IMR-90 (cell line): ENCODE data around the gene DCC. TPM values are rescaled to one million over a fixed set of nuclear protein-coding genes. Genes with fewer than 3 reads are reported as not detected.

Experiments
- ATAC-seq: fragments of 200-7000 bp; cut with Tn5 transposase; 2 replicates; pipeline ENCODE4 v1.9.1; 2020; ENCODE audit warnings: low read depth, mild to moderate bottlenecking, moderate library complexity
- BruUV-seq: library from RNA; stranded (reverse); fragments of 400-500 nt; replicated peaks from 2 replicates; lab custom pipeline; 2021; lab: Mats Ljungman, UMichigan
- CTCF ChIA-PET: fragments of 300-600 bp; formaldehyde crosslinking; extraction: SDS; loops from one replicate; lab custom pipeline; 2021; ENCODE audit warnings: antibody characterized with exemption; lab: Yijun Ruan, JAX
- POLR2A ChIA-PET: fragments of 300-600 bp; sonication (Branson Sonifier 250); formaldehyde crosslinking; loops from one replicate; lab custom pipeline; 2022; ENCODE audit warnings: antibody characterized with exemption; ENCODE audit not compliant: unreplicated experiment; lab: Charles Lee
- DNase-seq: peaks from one replicate; pipeline ENCODE4 v3.0.0; 2013
- H2AFZ ChIP-seq: replicated peaks from 2 replicates; pipeline ENCODE3; 2013; ENCODE audit warnings: low read length, mild to moderate bottlenecking; ENCODE audit not compliant: poor library complexity
- H2AK5ac ChIP-seq: 2 replicates; pipeline ENCODE4 v1.6.1; 2013; ENCODE audit warnings: low read depth, low read length, inconsistent platforms
- H2AK9ac ChIP-seq: replicated peaks from 2 replicates; pipeline ENCODE3; 2013; ENCODE audit warnings: mild to moderate bottlenecking, low read depth, low read length, moderate library complexity; ENCODE audit not compliant: poor library complexity
- H2BK120ac ChIP-seq: 2 replicates; pipeline ENCODE4 v1.6.1; 2013; ENCODE audit warnings: low read depth, low read length, inconsistent platforms
- H2BK15ac ChIP-seq: 3 replicates; pipeline ENCODE4 v1.6.1; 2013; ENCODE audit warnings: low read depth, low read length, inconsistent platforms
- H2BK20ac ChIP-seq: 2 replicates; pipeline ENCODE4 v1.6.1; 2013; ENCODE audit warnings: low read depth, mild to moderate bottlenecking, inconsistent platforms, low read length, moderate library complexity
- H2BK5ac ChIP-seq: 2 replicates; pipeline ENCODE4 v1.6.1; 2013; ENCODE audit warnings: mild to moderate bottlenecking, low read depth, low read length, inconsistent platforms; ENCODE audit not compliant: poor library complexity, severe bottlenecking
- H3K14ac ChIP-seq: replicated peaks from 2 replicates; pipeline ENCODE4 v1.6.1; 2013; ENCODE audit warnings: low read depth, low read length, inconsistent platforms
- H3K18ac ChIP-seq: 2 replicates; pipeline ENCODE4 v1.6.1; 2013; ENCODE audit warnings: low read depth, low read length, control low read depth
- H3K23ac ChIP-seq: 2 replicates; pipeline ENCODE4 v1.6.1; 2013; ENCODE audit warnings: low read depth, low read length, inconsistent platforms
- H3K27ac ChIP-seq: 2 replicates; pipeline ENCODE4 v1.5.1; 2013; ENCODE audit warnings: mild to moderate bottlenecking, control low read depth, low read length; ENCODE audit not compliant: insufficient read depth
- H3K27me3 ChIP-seq: 2 replicates; pipeline ENCODE4 v1.6.1; 2013; ENCODE audit warnings: low read length; ENCODE audit not compliant: control insufficient read depth, insufficient read depth
- H3K36me3 ChIP-seq: 2 replicates; pipeline ENCODE4 v1.6.1; 2013; ENCODE audit warnings: low read length, mixed read lengths; ENCODE audit not compliant: control insufficient read depth, insufficient read depth
- H3K4ac ChIP-seq: 2 replicates; pipeline ENCODE4 v1.6.1; 2013; ENCODE audit warnings: low read depth, low read length, inconsistent platforms
- H3K4me1 ChIP-seq: 2 replicates; pipeline ENCODE4 v1.6.1; 2013; ENCODE audit warnings: low read length, mixed read lengths; ENCODE audit not compliant: control insufficient read depth, insufficient read depth
- H3K4me2 ChIP-seq: 2 replicates; pipeline ENCODE4 v1.6.1; 2013; ENCODE audit warnings: low read depth, mild to moderate bottlenecking, control low read depth, low read length, moderate library complexity
- H3K4me3 ChIP-seq: 2 replicates; pipeline ENCODE4 v1.5.1; 2013; ENCODE audit warnings: low read depth, mild to moderate bottlenecking, control low read depth, low read length, moderate library complexity; ENCODE audit not compliant: insufficient read depth
- H3K56ac ChIP-seq: 2 replicates; pipeline ENCODE4 v1.6.1; 2013; ENCODE audit warnings: low read length, inconsistent platforms; ENCODE audit not compliant: insufficient read depth; ENCODE audit errors: extremely low read depth
- H3K79me1 ChIP-seq, 2 experiments: 2 replicates each; pipeline ENCODE4 v1.6.1; 2013; ENCODE audit warnings: low read length in 2 of 2, inconsistent platforms in 1 of 2, low read depth in 1 of 2
- H3K9ac ChIP-seq: 2 replicates; pipeline ENCODE4 v1.6.1; 2013; ENCODE audit warnings: low read depth, low read length, control low read depth
- H3K9me1 ChIP-seq: 2 replicates; pipeline ENCODE4 v1.6.1; 2013; ENCODE audit warnings: low read length, inconsistent platforms; ENCODE audit not compliant: insufficient read depth
- H3K9me3 ChIP-seq: 2 replicates; pipeline ENCODE4 v1.6.1; 2013; ENCODE audit warnings: low read length; ENCODE audit not compliant: control insufficient read depth, insufficient read depth
- H4K20me1 ChIP-seq: 2 replicates; pipeline ENCODE4 v1.6.1; 2013; ENCODE audit warnings: low read length, inconsistent platforms; ENCODE audit not compliant: insufficient read depth
- H4K5ac ChIP-seq: 2 replicates; pipeline ENCODE4 v1.6.1; 2013; ENCODE audit warnings: mild to moderate bottlenecking, low read depth, low read length, control low read depth
- H4K8ac ChIP-seq, 2 experiments: 2 replicates each; pipeline ENCODE4 v1.6.1; 2013; ENCODE audit warnings: low read depth in 2 of 2, low read length in 2 of 2, control low read depth in 1 of 2, inconsistent platforms in 1 of 2
- H4K91ac ChIP-seq: 2 replicates; pipeline ENCODE4 v1.6.1; 2013; ENCODE audit warnings: low read depth, low read length, inconsistent platforms; ENCODE audit not compliant: insufficient read depth
- BHLHE40 ChIP-seq: fragments of 150-350 bp; IDR thresholded peaks from 2 replicates; pipeline ENCODE4 v1.6.1; 2016; ENCODE audit warnings: mild to moderate bottlenecking, low read depth, low read length
- CEBPB ChIP-seq: IDR thresholded peaks from 2 replicates; pipeline ENCODE4 v1.6.1; 2012; ENCODE audit warnings: low read depth, low read length, improper control_type of control experiment
- CHD1 ChIP-seq: IDR thresholded peaks from 2 replicates; pipeline ENCODE4 v1.6.1; 2012; ENCODE audit warnings: low read depth, low read length, improper control_type of control experiment
- CTCF ChIP-seq: conservative IDR thresholded peaks from 2 replicates; pipeline ENCODE4 v1.5.1; 2012; ENCODE audit warnings: mild to moderate bottlenecking, low read depth, low read length, improper control_type of control experiment
- ELK1 ChIP-seq: fragments of 150-350 bp; IDR thresholded peaks from 2 replicates; pipeline ENCODE4 v1.6.1; 2016; ENCODE audit warnings: low read depth, mild to moderate bottlenecking, low read length, moderate library complexity, borderline replicate concordance
- FOS ChIP-seq: fragments of 150-350 bp; IDR thresholded peaks from 2 replicates; pipeline ENCODE4 v1.6.1; 2016; ENCODE audit warnings: low read depth, low read length
- MAFK ChIP-seq: IDR thresholded peaks from 2 replicates; pipeline ENCODE4 v1.6.1; 2012; ENCODE audit warnings: low read depth, low read length, improper control_type of control experiment
- MAZ ChIP-seq: IDR thresholded peaks from 2 replicates; pipeline ENCODE4 v1.6.1; 2012; ENCODE audit warnings: low read depth, mild to moderate bottlenecking, low read length, improper control_type of control experiment, moderate library complexity, borderline replicate concordance
- MXI1 ChIP-seq: IDR thresholded peaks from 2 replicates; pipeline ENCODE4 v1.6.1; 2012; ENCODE audit warnings: low read depth, mild to moderate bottlenecking, low read length, moderate library complexity, borderline replicate concordance
- NFE2L2 ChIP-seq: fragments of 150-350 bp; IDR thresholded peaks from 2 replicates; pipeline ENCODE4 v1.6.1; 2016; ENCODE audit warnings: low read depth, mild to moderate bottlenecking, low read length
- POLR2A ChIP-seq: IDR thresholded peaks from 2 replicates; pipeline ENCODE4 v1.6.1; 2012; ENCODE audit warnings: mild to moderate bottlenecking, low read depth, low read length
- RAD21 ChIP-seq: IDR thresholded peaks from 2 replicates; pipeline ENCODE4 v1.6.1; 2012; ENCODE audit warnings: low read length, improper control_type of control experiment
- RCOR1 ChIP-seq: IDR thresholded peaks from 2 replicates; pipeline ENCODE4 v1.6.1; 2012; ENCODE audit warnings: mild to moderate bottlenecking, low read length, improper control_type of control experiment; ENCODE audit not compliant: insufficient replicate concordance
- RFX5 ChIP-seq: IDR thresholded peaks from 2 replicates; pipeline ENCODE4 v1.8.0; 2012; ENCODE audit warnings: low read depth, mild to moderate bottlenecking, low read length, moderate library complexity
- SMC3 ChIP-seq: fragments of 150-350 bp; IDR thresholded peaks from 2 replicates; pipeline ENCODE4 v1.6.1; 2016; ENCODE audit warnings: low read depth, mild to moderate bottlenecking, antibody characterized with exemption, low read length, moderate library complexity
- USF2 ChIP-seq: fragments of 150-350 bp; IDR thresholded peaks from 2 replicates; pipeline ENCODE4 v1.6.1; 2017; ENCODE audit warnings: mild to moderate bottlenecking, antibody characterized with exemption, low read length, low read depth
- WGBS, 2 experiments: methylation state at CpG; one replicate each; pipeline versions ENCODE4 v1.1.5 to v1.1.7; 2013; ENCODE audit warnings: missing lambda C conversion rate in 2 of 2; ENCODE audit not compliant: insufficient read length in 1 of 2; ENCODE audit errors: extremely low coverage in 2 of 2; 5-methylcytosine and 5-hydroxymethylcytosine counted together
- dilution Hi-C: fragments of 300-500 bp; cut with HindIII; formaldehyde crosslinking; loops from one replicate; pipeline ENCODE4 v1.14.3; 2018; ENCODE audit warnings: low sequenced_read_pairs; ENCODE audit not compliant: unreplicated experiment
- in situ Hi-C: fragments of 300-500 bp; cut with MboI; formaldehyde crosslinking; loops from 3 replicates; pipeline ENCODE4 v1.14.3; 2019; ENCODE audit warnings: low sequenced_read_pairs, inconsistent platforms, mixed read lengths
- intact Hi-C: fragments of 100-400 bp; cut with micrococcal nuclease; formaldehyde crosslinking; loops from 2 replicates; pipeline ENCODE4 v1.10.0; 2022
- polyA plus RNA-seq, 3 experiments: library from polyadenylated mRNA; depleted of rRNA; stranded (reverse); fragments of >200 nt; gene quantifications; 2 replicates each; pipeline ENCODE4 v1.2.3, GENCODE V29; 2012; ENCODE audit warnings: low replicate concordance in 1 of 3
- total RNA-seq: library from RNA; depleted of rRNA; stranded (reverse); fragments of >200 nt; gene quantifications from 2 replicates; pipeline ENCODE4 v1.2.3, GENCODE V29; 2012

DCC gene
- total and polyA plus RNA-seq, 2 of the 4 experiments (the other 2 are of a cell fraction): 0.31 to 0.54 TPM

- Histone ChIP-seq H4K91ac (no peak overlapping the region), H3K9me3 (peaks cover 24% of the 10 kb centered on the region), H3K4me3 (no peak overlapping the region), H3K4ac (no peak overlapping the region), H2AK5ac (no peak overlapping the region), H3K23ac (no peak overlapping the region), H3K27ac (no peak overlapping the region), H3K4me1 (no peaks in the 10 kb centered on the region), H3K4me2 (no peak overlapping the region), H3K9me1 (no peaks in the 10 kb centered on the region), H3K14ac (no peak overlapping the region), H4K8ac (no peak overlapping the region), H2AK9ac (no peak overlapping the region), H3K18ac (no peak overlapping the region), H3K56ac (no peak overlapping the region), H3K79me1 (no peaks in the 10 kb centered on the region), H3K36me3 (no peaks in the 10 kb centered on the region), H4K20me1 (no peaks in the 10 kb centered on the region), H2BK20ac (no peak overlapping the region), H2BK5ac (no peak overlapping the region), H3K9ac (no peak overlapping the region), H2AFZ (no peak overlapping the region), H4K5ac (no peak overlapping the region), H2BK15ac (no peak overlapping the region), H3K27me3 (no peaks in the 10 kb centered on the region), H2BK120ac (no peak overlapping the region)
- CTCF ChIA-PET: no interaction called here
- 40% methylated on average over 6 of the region's 7 CpGs; no CpG with 5 or more reads in 1 of the 2 experiments for WGBS, 2 experiments
- TF ChIP-seq ELK1 (no peak), MAFK (no peak), BHLHE40 (no peak), SMC3 (no peak), FOS (no peak), MAZ (no peak), MXI1 (no peak), POLR2A (no peak), CHD1 (no peak), NFE2L2 (no peak), RFX5 (no peak), RAD21 (no peak), CTCF (no peak), RCOR1 (no peak), USF2 (no peak), CEBPB (no peak)
- DNase-seq (no peak), ATAC-seq (no peak)
- intact Hi-C loops: no loop called here
- POLR2A ChIA-PET: no interaction called here
- no TSS peak for BruUV-seq
- dilution Hi-C loops: no loop called here
- in situ Hi-C loops: no loop called here
These were observed 376.0 kb downstream of the DCC start for GRCh38 chr18:52715991-52716390.
